T-helper 22 cell (primary cell): ENCODE data around the gene HS3ST5.

Experiments used
- DNase-seq: peaks from one replicate; pipeline ENCODE4 v3.0.0-alpha.2; 2020; ENCODE audit warnings: low read depth

HS3ST5 gene, protein sequence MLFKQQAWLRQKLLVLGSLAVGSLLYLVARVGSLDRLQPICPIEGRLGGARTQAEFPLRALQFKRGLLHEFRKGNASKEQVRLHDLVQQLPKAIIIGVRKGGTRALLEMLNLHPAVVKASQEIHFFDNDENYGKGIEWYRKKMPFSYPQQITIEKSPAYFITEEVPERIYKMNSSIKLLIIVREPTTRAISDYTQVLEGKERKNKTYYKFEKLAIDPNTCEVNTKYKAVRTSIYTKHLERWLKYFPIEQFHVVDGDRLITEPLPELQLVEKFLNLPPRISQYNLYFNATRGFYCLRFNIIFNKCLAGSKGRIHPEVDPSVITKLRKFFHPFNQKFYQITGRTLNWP

DNA sequence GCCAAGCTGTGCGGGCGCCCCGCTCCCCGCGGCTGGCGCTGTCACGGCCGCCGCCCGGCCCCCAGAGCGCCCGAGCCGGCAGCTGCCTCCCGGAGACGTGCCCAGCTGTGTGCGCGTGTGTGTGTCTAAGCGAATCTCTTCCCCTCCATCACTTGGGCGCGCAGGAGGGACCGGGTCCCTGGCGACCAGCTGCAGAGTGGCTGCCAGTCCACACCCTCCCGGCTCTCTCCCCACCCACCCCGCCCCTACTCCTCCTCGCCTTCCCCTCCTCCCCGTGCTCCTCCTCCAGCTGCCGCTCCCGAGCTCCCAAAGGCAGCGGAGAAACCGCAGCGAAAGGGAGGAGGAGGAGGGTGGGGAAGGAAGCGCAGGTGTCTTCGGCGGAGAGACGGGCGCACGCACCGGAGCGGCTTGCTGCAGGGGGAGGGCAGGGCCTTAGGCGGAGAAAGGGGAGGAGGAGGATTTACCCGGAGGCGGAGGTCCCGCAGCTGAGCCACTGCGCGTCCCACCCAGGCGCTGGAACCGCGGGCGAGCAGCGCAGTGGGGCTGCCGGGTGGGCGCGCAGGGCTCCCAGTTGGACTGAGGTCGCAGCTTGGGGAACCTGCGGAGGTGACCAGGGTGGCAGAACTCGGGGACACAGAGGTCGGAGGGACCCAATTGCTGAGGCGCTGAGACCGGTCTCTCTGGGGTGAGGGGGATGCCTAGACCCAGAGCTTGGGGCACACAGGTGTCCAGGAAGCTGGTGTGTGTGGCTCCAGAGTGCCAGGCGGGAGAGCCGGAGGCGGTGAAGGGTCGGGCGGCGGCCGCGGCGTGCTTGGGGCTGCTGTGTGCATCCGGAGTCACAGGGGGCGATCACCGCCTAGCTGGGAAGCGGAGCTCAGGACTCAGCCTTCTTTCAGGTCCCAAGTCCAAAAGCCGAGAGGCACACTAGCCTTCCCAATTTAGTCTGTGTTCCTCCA is at the start of gene HS3ST5:
HS3ST5 (minus strand) TSS at position 198 of the 956 bp plus-strand sequence. CDS start 280,178 bp downstream, outside the sequence.
- DNase-seq, result no peak

DNA sequence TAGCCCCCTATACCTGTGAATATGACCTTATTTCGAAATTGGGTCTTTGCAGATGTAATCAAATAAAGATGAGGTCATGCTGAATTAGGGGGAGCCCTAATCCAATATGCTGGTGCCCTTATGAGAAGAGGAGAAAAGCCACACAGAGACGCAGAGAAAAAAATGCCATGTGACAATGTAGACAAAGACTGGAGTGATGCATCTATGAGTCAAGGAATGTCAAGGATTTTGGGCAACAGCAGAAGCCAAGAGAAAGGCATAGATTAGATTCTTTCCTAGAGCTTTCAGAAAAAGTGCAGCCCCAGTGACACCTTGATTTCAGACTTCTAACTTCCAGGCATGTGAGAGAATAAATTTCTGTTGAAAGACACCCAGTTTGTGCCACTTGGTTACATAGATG is 47.4 kb upstream of the HS3ST5 start:
- DNase-seq, result no peak

DNA sequence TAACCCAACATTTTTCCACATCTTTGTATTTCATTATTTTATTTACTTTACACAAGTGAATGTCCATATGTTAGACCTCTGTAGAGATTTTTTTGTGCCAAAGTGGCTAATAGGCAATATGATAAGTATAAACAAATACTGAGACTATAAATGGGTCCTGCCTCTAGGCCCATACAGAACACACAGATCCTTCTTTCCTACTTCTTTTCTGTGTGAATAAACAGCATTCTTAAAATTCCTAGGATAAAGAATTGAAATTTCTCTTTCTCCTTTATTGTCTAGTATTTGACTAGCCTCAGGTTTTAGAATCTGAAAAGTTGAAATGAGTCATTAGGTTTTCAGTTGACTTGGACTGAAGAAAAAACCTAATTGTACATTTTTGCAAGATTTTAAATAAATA is 46.3 kb upstream of the HS3ST5 start:
- DNase-seq, result no peak

DNA sequence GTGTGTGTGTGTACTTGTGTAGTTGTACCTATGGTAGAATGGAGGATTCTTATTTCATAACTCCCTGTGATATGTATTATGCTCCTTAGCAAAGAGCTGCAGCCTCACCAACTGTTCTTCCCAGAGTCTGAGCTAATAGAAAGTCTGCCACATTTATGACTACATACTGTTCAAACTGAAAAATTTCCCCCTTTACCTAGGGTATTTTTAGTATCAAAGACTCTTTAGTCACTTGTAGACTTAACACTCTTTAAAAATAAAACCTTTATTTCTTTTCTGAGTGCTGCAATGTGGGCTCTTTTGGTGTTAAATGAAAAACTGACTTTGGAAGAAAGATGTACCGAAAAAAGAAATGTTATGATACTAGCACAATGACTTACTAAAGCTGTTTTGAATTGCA is 39.6 kb upstream of the HS3ST5 start:
- no peak for DNase-seq

DNA sequence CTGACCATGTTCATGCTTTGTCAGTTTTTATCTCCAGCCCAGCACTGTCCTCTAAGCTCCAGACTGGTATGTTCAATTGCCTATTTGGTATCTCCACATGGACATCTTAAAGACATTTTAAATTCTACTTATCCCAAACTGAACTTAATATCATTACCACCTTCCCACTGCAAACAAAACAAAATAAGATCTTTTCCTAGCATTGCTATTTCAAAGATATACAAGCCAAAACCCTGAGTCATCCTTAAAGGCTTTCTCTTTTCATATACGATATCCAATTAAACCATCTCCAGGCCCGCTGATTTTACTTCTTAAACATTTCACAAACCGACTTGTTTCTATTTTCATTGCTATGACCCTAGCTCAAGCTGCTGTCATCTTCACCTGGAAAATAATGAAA is 35.1 kb upstream of the HS3ST5 start:
- DNase-seq, result no peak

DNA sequence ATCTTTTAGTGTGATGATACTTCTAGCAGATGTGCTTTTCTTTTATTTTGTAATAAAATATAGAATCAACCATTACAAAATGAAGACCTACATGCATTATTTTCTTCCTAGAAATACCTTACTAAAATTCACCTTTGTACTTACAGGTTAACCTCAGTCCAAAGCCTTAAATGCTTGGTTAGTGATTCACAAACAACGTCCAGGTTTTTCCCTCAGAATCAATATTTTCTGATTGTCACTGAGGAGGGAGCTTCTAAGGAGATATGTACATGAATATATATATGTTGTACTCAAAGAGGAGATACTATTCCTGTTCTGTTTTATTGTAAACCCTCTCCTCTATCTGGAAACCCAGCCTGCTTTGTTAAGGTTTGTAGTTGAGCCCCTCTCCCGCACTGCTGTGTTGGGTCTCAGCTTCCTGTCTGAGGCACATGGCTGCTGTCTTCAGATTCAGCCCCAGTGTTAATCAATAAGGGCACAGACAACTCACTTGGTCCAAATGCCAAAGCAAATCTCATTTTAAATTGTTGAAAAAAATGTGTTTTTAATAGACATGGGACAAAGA is 33.9 kb upstream of the HS3ST5 start:
- DNase-seq, result no peak

DNA sequence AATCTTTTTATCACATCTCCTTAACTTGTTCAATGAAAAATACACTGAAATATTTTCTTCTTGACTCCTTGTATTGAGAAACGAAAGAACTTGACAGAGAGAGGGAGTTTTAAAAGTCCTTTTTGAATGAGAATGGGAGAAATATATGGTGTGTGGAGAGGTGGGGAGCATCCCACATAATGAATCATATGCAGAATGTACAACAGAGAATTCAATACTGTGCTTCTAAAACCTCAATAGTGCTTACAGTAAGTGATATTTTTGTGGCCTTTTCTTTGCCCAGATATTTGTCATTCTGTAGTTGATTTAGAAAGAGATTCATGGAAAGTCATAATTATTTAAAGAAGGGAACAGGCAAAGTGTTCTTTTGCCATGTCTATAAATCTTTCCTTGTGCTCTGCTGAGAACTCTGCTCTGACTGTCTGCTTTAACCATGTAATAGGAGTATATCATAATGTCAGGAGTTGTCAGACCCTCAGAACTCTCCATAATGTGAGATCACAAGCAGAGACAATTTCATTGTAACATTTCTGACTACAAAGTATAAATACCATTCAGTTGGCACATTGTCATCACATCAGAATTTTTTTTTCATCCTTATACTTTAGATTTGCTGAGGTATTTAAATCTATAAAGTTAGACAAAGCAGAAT is 32.8 kb upstream of the HS3ST5 start:
- no peak for DNase-seq

DNA sequence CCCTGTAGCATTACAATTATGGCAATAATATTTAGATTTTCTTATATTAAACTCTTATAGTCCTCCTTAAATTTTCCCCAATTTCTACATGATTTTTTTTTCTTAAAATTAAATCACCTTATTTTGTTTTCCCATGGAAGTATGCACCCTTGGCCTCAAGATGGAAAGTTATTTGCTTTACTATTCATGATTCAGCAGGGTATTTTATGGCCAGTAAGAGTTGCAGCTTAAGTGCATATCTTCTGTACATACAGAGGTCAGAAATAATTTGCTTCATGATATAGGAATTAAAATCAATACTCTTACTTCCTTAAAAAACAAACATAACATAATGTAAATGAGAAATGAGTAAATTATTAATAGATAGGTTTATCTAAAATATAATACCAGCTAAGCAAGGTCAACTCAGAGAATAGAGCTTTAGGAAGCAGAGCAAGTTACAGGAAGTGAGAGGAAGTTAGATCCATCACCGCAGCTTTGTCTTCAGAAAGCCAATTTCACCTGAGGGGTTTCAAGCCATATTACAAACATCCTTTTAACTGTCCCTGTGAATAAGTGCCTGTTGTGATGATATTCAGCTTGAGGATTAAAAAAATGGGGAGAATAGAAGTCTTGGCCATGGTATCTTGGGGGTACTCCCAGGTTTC is 24.6 kb upstream of the HS3ST5 start:
- no peak for DNase-seq

DNA sequence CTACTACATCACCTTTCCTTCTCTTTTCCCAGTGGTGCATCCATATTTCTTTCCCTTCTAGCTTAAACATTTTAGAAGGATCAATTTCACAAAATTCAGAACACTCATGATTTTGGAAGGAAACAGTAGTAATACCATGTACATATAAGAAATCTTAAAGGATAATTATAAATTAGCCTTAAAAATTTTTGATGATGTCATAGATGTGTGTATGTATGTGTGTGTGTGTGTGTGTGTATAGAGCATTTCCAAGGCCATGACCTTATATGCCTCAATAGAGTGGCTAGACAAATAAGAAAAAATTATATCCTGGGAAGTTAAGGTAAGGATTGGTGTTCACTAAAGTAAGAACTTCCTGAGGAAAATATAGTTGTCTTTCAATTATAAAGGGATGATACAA is 24.1 kb upstream of the HS3ST5 start:
- DNase-seq, result no peak

DNA sequence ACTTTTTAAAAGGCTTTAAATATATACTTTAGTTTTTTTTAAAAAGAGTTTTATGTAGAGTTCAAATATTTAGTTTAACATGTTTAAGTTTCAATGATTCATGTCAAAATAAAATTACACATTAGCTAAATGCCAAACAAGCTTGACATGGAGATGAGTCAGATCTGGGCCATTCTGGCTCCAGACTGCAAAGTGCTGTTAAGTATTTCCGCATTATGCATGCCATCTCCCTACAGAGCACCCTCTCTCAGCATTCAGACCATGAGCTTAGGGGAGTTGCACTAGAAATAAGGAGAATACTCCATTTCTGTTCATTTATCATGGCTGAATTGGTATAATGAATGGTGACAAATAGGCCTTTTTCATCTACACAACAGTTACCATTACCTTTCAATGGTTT is 21.5 kb upstream of the HS3ST5 start:
- DNase-seq, result no peak

DNA sequence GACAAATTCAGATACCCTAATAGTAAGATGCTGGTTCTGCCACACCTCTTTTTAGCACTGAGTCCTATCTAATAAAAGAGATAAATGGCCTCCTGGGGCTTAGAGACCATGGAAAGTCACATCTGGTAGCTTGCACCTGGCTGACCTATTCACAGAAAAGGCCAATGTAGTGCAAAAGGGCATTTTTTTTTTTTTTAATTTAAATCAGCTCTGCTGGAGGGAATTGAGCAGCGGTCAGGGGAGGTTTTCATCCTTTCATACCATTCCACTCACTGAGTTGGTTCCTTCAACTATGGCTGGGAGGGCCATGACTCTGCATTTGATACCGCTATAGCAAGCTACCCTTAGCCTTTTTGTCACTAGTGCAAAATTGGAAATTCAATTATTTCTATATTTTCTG is 20.1 kb upstream of the HS3ST5 start:
- DNase-seq, result no peak

DNA sequence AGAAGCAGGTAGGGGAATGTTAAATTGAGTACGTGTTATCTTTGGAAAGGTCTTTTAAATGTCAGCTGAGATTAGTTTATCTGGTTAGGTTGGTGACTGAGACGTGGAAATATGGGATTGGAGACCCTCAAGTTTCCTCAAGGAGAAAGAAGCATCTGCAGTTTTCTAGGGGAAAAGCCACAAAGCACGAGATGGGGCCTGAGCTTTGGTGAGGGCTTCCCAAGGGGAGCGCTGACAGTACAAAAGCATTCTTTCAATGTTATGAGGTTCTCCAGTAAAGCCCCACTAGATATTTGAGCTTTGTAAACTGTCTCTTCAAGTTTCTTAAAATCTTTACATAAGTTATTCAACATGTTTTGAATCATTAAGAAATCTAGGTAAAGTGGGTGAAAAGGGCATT is 19.6 kb upstream of the HS3ST5 start:
- no peak for DNase-seq

DNA sequence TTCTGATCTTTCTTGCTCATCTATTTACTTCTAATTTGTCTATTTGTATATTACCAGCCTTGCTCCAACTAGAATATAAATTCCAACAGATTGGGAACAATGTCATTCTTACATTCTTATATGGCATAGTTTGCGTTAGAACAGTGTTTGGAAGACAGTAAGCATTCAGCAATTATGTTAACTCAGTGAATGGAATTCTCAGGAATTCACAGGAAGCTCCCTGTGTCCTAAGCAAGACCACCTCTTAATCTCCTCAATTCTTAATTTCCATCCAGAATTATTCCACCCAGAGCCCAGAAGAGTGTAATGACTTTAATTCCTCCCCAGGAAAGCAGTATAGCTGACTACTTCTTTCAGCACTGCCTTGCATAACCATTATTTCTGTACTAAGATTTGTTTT is 18.2 kb upstream of the HS3ST5 start:
- DNase-seq, result no peak

DNA sequence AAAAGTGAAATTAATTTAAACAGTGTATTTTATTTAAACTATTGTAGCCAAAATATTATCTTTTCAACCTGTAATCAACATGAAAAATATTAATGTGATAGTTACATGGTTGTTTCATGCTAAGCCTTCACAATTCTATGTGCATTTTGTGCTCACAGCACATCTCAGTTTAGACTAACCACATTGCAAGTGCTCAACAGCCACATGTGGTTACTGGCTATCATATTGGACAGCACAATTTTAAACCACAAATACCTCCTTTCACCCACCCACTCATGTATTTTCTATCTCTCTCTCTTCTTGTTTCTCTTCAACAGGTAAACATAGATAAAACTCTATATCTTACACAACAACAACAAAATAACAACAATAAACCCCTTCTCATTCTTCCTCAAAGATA is 12.5 kb upstream of the HS3ST5 start:
- DNase-seq, result no peak

DNA sequence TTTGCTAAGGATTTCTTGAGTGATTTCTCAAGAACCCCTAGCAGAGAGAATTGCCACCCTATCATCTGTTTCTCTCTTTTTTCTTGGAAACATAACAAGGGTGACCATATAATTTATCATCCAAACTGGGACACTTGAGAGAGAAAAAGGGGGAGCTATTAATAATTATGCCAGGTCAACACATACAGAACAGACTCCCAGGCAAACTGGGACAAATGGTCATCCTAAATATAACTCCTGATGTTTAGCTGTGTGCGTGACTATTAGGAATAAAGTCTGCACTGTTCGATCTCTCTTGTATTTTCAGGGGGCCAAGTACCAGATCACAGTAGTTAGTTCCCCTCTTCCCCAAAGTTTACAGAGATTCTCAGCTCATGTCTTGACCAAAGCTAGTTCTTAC is 11.7 kb upstream of the HS3ST5 start:
- DNase-seq, result no peak

DNA sequence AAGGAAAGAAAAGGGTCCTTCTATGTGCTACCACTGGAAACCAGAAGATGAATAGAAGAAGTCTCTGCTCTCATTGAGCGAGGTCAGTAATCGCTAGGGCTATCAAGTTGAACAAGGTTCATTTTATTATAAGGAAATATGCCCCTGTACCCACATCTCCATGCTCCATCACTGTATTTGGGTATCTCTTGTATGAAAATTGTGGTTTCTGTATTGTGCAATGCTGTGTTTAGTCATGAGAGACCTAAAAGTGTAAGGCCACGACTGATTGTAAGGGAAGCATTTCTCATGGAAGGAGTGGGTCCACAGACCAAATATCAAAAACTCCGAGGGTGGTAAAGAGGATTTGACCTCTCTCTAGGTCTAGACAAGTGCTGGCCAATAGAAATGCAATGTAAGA is 3.6 kb upstream of the HS3ST5 start:
- no peak for DNase-seq

DNA sequence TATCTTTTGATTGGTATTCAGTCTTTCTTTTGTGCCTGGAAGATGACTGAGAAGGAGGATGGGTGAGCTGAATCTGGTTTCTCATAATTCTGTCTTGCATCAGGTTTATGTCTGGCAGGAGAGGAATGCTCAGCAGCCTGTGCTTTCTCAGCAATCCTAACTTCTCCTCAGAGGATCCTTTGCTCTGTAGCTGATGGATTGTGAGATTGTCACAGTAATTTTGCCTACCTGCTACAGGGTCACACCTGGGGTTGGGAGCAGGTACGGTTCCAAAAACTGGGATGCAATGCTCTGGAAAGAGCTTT is 2.1 kb upstream of the HS3ST5 start:
- no peak for DNase-seq

DNA sequence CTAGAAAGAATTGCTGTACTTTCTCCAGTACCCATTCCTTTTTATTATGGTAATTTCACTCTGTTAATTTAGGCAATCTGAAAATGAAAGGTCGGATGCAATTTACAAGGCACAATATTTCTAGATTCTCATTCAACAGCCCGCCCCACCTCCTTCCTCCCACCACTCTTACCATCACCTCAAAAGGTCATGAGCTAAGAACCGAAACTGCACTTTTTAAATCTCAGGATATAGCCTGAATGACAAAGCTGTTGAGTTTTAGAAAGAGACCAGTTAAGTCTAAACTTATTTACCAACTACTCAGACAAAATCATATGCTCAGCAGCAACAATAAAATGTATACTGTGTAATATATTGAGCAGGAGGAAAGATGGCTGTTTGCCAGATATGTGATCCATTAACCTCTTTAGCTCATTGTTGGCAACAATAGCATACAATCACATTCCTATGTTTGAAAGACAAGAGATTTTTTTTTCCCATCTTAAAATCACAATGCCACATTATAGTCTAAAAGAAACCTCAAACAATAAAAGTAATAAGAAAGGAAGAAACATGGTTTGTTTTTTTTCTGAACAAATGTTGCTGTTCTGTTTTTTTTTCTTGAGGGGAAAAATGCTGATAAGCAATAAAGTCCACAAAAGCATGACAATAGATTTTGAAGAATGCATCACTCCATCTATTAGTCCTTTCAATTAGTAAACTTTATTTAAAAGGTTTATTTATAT is 1.6 kb upstream of the HS3ST5 start:
- DNase-seq, result no peak

DNA sequence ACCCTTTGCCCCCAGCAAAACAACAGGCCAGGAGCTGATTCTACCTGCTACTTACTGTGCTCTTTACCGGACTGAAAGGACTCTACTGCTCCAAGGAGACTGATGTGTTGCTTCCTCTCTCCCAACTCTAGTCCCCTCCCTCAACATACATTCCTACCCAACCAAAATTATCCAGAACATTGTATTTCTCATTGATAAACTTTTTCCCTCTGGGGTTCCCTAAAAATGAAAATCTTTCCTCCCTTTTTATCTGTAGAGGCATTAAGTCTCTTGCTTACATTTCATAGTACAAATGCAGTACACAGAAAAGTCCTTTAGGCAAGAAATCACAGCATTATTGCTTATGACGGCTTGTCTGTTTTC is 940 bp upstream of the HS3ST5 start:
- no peak for DNase-seq

DNA sequence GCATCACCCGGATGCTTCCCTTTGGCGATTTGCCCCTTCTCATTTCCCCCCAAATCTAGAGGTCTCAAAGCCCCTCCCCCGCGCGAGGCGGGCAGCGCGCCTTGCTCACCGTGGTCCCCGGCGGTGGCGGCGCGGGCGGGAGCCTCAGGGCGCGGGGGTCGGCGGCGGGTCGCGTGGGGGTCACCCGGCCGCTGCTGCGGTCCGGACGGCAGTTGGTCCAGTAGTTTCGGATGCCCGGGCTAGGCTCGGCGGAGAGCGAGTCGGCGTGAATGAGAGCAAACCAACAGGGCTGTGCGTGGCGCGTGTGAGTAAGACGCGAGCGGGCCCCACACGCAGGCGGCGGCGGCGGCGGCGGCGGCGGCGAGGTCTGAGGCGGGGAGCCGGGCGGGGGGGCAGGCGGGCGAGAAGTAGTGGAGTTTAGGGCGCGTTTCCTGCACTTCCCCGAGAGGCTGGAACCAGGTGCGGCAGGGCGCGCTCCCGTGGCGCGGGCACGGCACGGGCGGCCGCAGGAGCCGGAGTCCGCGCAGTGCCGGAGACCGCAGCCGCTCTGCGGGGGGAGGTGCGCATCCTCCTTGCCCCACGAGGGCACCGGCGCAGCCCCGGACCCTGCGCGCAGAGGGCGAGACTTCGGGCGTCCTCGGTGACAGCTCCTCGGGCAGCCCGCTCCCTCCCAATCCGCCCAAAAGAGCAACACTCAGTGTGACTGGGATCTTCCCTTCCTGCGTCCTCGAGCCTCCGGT is 567 bp downstream of the HS3ST5 start:
- DNase-seq, result no peak

DNA sequence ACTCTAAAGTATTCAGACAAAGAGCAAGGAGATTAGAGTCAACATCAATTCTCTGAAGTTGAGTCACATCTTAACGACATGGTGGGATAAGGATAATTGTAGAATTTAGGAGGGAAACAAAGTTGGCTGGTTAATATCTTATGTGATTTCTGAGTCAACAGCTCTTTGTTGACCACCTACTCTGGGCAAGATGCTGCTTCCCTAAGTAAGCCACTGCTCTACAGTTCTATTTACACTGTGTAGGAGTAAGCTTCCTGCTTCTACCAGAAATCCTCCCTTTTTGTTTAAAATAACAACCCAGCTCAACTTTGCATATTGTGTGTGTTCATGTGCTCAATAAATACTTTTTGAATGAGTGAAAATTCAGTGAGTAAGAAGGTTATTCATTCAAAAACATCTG is 3.1 kb downstream of the HS3ST5 start:
- no peak for DNase-seq
